Measurements from ENCODE around the gene PMEPA1.

PMEPA1 gene, protein sequence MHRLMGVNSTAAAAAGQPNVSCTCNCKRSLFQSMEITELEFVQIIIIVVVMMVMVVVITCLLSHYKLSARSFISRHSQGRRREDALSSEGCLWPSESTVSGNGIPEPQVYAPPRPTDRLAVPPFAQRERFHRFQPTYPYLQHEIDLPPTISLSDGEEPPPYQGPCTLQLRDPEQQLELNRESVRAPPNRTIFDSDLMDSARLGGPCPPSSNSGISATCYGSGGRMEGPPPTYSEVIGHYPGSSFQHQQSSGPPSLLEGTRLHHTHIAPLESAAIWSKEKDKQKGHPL

DNA sequence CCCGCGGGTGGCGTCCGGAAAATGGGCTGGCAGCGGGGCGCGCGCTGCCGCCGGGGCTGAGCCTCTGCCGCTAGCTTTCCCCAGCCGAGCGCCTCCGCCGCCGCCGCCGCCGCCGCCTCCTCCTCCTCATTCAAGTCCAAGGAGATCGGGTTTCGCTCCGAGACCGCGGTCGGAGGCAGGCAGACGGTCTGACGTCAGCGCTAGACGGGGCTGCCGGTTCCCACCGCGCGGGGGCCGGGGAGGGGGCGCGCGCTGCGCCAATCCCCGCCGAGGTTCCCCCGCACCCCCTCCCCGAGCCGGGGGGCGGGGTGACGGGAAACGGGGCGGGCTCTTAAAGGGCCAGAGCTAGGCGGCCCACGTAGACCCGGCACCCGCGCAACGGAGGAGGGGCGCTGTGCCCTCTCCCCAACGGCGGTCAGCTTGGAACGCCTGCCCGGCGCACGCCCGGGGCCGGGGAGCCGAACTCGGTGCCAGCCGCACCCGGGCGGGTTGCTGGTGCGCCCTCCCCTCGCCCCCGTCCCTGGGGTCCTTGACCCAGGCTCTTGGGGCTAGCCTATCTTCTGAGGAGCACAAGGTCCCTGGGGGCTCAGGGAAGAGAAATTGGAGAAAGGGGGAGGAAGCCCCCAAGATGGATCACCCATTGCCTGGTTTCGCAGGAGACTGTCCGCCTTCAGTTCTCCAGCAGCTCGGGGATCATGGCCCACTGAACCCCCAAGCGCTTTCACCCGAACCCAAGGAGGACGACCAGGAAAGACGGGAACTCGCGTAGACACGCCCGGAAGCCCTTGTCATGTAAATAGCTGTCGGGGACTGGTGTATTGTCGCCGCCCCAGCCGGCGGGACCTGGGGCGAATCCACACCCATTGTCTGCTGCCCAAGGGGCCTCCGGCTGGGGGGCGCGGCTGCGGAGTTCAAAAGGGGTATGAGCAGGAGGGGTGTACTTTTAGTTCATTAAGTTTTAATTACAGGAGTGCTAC, at the start of gene PMEPA1:
TSS of gene PMEPA1 (minus strand) at position 193 of the 977 bp plus-strand sequence. CDS start 433 bp downstream, outside the sequence.
- CTCF ChIA-PET = interaction anchor here (0.6 to 1.2 kb wide), 6 partner anchors 12 to 1549 kb away, joined by 3 to 5 read pairs (median 3); no protein-coding TSS in a partner anchor
- POLR2A ChIA-PET = interaction anchor here (0.7 to 5.3 kb wide), 10 partner anchors 9 to 101 kb away, joined by 3 to 42 read pairs (median 7); no protein-coding TSS in a partner anchor
- peak within 1 kb of the TSS; percentile 85 for H3K27ac ChIP-seq (ENCODE audit: extremely low read depth, low read depth, low read length)
- peak within 1 kb of the TSS; percentile 85 for H3K4me3 ChIP-seq (ENCODE audit: low read depth, low read length)
- H3K36me3 ChIP-seq (ENCODE audit: control insufficient read depth in 2 of 2, insufficient read depth in 1 of 2, low read length in 2 of 2) = peaks cover 0 to under 1% of the 10 kb centered on the region in 2 experiments; a peak in 1 of 3 replicates
- no peaks in the 10 kb centered on the region for H3K9me3 ChIP-seq (ENCODE audit: control insufficient read depth, insufficient read depth, low read depth, low read length)
- peaks cover 11% of the 10 kb centered on the region for H3K4me1 ChIP-seq (ENCODE audit: control insufficient read depth, insufficient read depth, low read length)
- TF ChIP-seq ZNF626 (tag by site-specific recombination; IDR thresholded peaks at IDR 0.05) = no peak
- TF ChIP-seq TRIM28 (IDR thresholded peaks at IDR 0.05; ENCODE audit: borderline replicate concordance, low read length) = no peak
- TF ChIP-seq, protein P1, sequence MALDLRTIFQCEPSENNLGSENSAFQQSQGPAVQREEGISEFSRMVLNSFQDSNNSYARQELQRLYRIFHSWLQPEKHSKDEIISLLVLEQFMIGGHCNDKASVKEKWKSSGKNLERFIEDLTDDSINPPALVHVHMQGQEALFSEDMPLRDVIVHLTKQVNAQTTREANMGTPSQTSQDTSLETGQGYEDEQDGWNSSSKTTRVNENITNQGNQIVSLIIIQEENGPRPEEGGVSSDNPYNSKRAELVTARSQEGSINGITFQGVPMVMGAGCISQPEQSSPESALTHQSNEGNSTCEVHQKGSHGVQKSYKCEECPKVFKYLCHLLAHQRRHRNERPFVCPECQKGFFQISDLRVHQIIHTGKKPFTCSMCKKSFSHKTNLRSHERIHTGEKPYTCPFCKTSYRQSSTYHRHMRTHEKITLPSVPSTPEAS (tag by site-specific recombination; IDR thresholded peaks at IDR 0.05) = no peak
- TF ChIP-seq ZNF366 (tag by site-specific recombination; conservative IDR thresholded peaks at IDR 0.05) = peak; percentile 75
- no peak for TF ChIP-seq ZNF501 (tag by site-specific recombination; IDR thresholded peaks at IDR 0.05)
- peak; percentile 52; the same call in 1 of the 2 replicates for TF ChIP-seq ZNF391 (tag by site-specific recombination; IDR thresholded peaks at IDR 0.05; ENCODE audit: borderline replicate concordance, low read depth)
- no peak for TF ChIP-seq ZNF23 (tag by site-specific recombination; IDR thresholded peaks at IDR 0.05; ENCODE audit: borderline replicate concordance)
- TF ChIP-seq, protein P2, sequence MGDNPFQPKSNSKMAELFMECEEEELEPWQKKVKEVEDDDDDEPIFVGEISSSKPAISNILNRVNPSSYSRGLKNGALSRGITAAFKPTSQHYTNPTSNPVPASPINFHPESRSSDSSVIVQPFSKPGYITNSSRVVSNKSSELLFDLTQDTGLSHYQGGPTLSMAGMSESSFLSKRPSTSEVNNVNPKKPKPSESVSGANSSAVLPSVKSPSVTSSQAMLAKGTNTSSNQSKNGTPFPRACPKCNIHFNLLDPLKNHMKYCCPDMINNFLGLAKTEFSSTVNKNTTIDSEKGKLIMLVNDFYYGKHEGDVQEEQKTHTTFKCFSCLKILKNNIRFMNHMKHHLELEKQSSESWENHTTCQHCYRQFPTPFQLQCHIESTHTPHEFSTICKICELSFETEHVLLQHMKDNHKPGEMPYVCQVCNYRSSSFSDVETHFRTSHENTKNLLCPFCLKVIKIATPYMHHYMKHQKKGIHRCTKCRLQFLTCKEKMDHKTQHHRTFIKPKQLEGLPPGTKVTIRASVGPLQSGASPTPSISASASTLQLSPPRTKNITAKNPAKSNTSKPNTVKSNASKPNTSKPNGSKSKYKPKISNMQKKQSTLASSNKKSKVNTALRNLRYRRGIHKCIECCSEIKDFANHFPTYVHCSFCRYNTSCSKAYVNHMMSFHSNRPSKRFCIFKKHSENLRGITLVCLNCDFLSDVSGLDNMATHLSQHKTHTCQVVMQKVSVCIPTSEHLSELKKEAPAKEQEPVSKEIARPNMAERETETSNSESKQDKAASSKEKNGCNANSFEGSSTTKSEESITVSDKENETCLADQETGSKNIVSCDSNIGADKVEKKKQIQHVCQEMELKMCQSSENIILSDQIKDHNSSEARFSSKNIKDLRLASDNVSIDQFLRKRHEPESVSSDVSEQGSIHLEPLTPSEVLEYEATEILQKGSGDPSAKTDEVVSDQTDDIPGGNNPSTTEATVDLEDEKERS (tag by site-specific recombination; IDR thresholded peaks at IDR 0.05) = no peak
- TF ChIP-seq ZNF324 (tag by site-specific recombination; IDR thresholded peaks at IDR 0.05) = peak; percentile 26; the same call in 1 of the 2 replicates
- TF ChIP-seq, protein P3, sequence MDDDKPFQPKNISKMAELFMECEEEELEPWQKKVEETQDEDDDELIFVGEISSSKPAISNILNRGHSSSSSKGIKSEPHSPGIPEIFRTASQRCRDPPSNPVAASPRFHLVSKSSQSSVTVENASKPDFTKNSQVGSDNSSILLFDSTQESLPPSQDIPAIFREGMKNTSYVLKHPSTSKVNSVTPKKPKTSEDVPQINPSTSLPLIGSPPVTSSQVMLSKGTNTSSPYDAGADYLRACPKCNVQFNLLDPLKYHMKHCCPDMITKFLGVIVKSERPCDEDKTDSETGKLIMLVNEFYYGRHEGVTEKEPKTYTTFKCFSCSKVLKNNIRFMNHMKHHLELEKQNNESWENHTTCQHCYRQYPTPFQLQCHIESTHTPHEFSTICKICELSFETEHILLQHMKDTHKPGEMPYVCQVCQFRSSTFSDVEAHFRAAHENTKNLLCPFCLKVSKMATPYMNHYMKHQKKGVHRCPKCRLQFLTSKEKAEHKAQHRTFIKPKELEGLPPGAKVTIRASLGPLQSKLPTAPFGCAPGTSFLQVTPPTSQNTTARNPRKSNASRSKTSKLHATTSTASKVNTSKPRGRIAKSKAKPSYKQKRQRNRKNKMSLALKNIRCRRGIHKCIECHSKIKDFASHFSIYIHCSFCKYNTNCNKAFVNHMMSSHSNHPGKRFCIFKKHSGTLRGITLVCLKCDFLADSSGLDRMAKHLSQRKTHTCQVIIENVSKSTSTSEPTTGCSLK (tag by site-specific recombination; IDR thresholded peaks at IDR 0.05) = no peak
- TF ChIP-seq, protein P4, sequence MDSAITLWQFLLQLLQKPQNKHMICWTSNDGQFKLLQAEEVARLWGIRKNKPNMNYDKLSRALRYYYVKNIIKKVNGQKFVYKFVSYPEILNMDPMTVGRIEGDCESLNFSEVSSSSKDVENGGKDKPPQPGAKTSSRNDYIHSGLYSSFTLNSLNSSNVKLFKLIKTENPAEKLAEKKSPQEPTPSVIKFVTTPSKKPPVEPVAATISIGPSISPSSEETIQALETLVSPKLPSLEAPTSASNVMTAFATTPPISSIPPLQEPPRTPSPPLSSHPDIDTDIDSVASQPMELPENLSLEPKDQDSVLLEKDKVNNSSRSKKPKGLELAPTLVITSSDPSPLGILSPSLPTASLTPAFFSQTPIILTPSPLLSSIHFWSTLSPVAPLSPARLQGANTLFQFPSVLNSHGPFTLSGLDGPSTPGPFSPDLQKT (IDR thresholded peaks at IDR 0.05; ENCODE audit: borderline replicate concordance, low read depth, low read length) = no peak
- TF ChIP-seq ZNF701 (tag by site-specific recombination; IDR thresholded peaks at IDR 0.05) = no peak
- TF ChIP-seq ZIC2 (tag by site-specific recombination; IDR thresholded peaks at IDR 0.05) = peak; percentile 81
- TF ChIP-seq, protein P5, sequence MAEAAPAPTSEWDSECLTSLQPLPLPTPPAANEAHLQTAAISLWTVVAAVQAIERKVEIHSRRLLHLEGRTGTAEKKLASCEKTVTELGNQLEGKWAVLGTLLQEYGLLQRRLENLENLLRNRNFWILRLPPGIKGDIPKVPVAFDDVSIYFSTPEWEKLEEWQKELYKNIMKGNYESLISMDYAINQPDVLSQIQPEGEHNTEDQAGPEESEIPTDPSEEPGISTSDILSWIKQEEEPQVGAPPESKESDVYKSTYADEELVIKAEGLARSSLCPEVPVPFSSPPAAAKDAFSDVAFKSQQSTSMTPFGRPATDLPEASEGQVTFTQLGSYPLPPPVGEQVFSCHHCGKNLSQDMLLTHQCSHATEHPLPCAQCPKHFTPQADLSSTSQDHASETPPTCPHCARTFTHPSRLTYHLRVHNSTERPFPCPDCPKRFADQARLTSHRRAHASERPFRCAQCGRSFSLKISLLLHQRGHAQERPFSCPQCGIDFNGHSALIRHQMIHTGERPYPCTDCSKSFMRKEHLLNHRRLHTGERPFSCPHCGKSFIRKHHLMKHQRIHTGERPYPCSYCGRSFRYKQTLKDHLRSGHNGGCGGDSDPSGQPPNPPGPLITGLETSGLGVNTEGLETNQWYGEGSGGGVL (tag by site-specific recombination; IDR thresholded peaks at IDR 0.05) = peak; percentile 91
- TF ChIP-seq ZNF214 (tag by site-specific recombination; IDR thresholded peaks at IDR 0.05; ENCODE audit: borderline replicate concordance) = no peak
- TF ChIP-seq, protein P6, sequence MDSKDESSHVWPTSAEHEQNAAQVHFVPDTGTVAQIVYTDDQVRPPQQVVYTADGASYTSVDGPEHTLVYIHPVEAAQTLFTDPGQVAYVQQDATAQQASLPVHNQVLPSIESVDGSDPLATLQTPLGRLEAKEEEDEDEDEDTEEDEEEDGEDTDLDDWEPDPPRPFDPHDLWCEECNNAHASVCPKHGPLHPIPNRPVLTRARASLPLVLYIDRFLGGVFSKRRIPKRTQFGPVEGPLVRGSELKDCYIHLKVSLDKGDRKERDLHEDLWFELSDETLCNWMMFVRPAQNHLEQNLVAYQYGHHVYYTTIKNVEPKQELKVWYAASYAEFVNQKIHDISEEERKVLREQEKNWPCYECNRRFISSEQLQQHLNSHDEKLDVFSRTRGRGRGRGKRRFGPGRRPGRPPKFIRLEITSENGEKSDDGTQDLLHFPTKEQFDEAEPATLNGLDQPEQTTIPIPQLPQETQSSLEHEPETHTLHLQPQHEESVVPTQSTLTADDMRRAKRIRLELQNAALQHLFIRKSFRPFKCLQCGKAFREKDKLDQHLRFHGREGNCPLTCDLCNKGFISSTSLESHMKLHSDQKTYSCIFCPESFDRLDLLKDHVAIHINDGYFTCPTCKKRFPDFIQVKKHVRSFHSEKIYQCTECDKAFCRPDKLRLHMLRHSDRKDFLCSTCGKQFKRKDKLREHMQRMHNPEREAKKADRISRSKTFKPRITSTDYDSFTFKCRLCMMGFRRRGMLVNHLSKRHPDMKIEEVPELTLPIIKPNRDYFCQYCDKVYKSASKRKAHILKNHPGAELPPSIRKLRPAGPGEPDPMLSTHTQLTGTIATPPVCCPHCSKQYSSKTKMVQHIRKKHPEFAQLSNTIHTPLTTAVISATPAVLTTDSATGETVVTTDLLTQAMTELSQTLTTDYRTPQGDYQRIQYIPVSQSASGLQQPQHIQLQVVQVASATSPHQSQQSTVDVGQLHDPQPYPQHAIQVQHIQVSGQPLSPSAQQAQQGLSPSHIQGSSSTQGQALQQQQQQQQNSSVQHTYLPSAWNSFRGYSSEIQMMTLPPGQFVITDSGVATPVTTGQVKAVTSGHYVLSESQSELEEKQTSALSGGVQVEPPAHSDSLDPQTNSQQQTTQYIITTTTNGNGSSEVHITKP (tag by site-specific recombination; IDR thresholded peaks at IDR 0.05) = peak; percentile 72
- no peak for TF ChIP-seq ZNF48 (tag by site-specific recombination; IDR thresholded peaks at IDR 0.05)
